Dermis microvascular lymphatic vessel endothelial cell (primary cell): Measurements from ENCODE around the gene CAMTA1. TPM values are rescaled to one million over a fixed set of nuclear protein-coding genes. Genes with fewer than 3 reads are reported as not detected.

Experiments used
- DNase-seq, 2 donors: peaks; one replicate each; pipeline versions ENCODE4 v3.0.0 to v3.0.0-alpha.2; 2010; ENCODE audit warnings: low read depth in 2 of 2
- total RNA-seq: library from RNA; depleted of rRNA; stranded (reverse); fragments of >200 nt; gene quantifications from 2 replicates; pipeline ENCODE4 v1.2.1, GENCODE V29; 2014

Gene CAMTA1
- total RNA-seq, 1 donor from 2014 or later = 33.9 TPM

GRCh38 chr1:7489586-7489985, 704.3 kb downstream of the CAMTA1 start:
- no peak for DNase-seq

DNA sequence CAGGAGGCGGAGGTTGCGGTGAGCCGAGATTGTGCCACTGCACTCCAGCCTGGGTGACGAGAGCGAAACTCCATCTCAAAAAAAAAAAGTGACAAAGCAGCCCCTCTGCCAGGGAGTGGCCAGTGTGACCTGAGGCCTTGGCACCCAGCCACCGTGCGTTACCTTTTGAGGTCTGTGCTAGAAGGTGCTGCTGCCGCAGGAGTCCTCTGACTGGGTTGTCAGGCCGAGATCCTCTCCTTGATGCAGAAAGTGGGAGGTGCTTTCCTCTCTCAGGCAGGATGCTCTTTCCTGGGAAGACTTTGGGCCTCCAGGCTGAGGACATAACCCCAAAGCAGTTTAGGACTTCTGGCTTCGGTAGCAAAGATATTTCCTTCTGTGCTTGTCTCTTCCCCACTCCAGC, 705.3 kb downstream of the CAMTA1 start:
- no peak for DNase-seq

GRCh38 chr1:7491109-7491817, 706.0 kb downstream of the CAMTA1 start:
- peak; percentile 52 to 76 for DNase-seq

GRCh38 chr1:7491818-7492173, 706.5 kb downstream of the CAMTA1 start:
- DNase-seq = no peak

GRCh38 chr1:7493711-7494454, 708.6 kb downstream of the CAMTA1 start:
- DNase-seq = no peak

DNA sequence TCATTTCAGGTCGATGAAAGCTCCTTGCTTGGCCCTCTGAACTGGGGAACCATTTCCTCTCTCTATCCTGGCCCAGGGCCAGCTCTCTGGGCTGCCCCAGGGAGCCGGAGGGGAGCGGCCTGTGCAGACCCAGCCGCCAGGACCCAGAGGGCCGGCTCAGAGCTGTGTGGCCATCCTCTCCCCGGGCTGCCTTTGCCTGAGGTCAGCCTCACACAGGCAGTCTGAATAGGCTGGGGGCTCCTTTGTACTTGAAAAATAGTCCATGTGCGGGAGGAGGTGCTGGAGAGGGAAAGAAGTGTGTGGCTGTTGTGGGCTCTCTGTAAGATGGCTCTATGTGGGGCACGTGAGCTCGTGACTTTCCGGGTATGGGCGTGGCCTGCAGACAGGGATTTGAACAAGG, 710.7 kb downstream of the CAMTA1 start:
- DNase-seq = no peak

- DNase-seq = no peak
These were observed 711.9 kb downstream of the CAMTA1 start for GRCh38 chr1:7497107-7497637.

DNA sequence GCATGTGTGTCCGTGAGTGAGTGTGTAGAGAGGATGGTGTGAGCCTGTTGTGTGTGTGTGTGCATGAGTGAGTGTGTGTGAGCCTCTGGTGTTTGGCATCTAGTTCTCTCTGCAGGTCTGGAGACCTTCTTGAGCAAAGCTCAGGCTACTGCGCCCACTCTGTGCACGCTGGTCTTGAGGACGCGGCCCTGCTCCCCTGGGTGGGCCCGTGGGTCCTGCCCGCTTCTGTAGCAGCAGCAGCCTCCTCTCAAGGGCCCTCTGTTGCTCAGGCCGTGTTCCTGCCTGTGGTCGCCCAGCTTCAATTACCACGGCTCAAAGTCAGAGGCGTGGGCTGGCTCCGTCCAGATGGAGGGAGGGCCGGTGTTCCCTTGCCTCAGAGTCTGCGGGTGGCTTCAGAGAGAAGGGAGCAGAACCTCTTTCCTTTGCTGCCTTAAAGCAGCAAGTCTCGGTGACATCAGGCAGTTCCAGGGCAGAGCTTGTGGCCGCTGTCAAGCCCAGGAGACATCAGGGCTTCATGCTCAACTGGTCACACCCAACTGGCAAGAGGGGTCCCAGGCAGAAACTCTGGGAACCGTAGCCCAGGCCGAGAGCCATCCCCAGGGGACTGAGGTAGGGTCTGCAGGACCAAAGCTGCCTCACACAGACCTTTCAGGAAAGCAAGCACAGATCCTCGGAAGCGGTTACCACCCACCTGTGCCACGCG, 715.3 kb downstream of the CAMTA1 start:
- DNase-seq = no peak

DNA sequence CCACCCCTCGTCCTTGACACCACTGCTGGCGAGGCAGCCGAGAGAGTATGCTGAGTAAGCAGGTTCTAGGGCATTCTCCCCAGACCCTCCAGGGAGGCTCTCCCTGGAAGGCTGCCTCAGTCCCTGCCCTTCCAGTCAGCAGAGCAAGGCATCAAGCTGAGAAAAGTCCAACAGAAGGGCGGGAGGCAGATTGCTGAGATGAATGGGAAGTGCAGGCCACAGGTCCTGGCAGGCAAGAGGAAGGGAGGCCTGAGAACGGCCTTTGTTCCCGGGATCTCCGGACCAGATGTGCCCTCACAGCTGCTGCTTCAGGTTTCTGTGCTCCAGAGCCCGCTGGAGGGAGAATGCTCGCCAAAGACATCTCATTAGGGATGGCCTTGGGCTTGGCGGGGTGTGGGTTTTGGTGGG, 715.8 kb downstream of the CAMTA1 start:
- DNase-seq = no peak

- DNase-seq = no peak
These were observed 716.7 kb downstream of the CAMTA1 start for GRCh38 chr1:7501723-7502603.

GRCh38 chr1:7503691-7504437, 718.6 kb downstream of the CAMTA1 start:
- DNase-seq = no peak

DNA sequence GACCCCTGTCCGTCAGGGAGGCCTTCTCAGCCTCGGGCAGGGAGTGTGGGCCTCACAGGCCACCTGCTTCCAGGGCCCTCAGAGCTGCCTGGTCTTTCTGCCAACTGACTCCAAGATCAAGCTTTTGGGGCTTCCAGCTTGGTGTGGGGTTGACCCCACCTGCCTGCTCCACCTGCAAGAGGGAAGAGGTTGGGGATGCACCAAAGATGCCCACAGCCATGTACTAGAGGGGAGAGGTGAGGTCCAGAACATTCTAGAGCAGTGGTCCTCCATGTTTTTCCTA, 719.1 kb downstream of the CAMTA1 start:
- DNase-seq = no peak

DNA sequence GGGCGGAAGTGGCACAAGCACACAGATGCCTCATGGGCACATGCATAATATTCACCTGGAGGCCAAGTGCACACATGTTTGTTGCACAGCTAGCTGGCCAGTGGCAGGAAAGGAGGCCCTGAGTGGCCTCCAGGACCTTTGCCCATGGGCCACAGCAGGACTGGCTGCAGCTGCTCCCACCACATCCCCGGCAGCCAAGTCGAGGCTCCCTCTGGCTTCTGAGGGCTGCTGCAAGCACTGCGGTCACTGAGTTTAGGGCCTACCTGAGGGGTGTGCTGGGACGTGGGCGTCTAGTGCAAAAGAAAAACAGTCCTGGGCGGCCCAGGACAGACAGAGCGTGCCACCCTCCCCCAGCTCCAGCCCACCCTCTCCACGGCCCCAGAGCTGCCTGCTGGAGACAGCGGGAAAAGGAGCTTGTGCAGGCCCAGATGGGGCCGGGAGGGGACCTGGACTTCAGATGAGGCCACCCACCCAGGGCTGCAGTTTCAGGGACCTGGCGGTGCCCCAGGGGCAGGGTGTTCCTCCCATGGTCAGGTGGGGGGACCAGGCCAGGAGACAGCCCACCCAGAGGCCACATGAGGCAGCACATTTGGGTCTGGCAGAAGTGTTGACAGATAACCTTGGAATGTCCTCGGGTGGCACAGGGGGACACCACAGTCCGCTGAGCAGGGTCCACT, 720.0 kb downstream of the CAMTA1 start:
- DNase-seq = no peak

- DNase-seq = no peak
These were observed 720.7 kb downstream of the CAMTA1 start for GRCh38 chr1:7505771-7506453.

GRCh38 chr1:7506454-7507284, 721.4 kb downstream of the CAMTA1 start:
- no peak for DNase-seq

DNA sequence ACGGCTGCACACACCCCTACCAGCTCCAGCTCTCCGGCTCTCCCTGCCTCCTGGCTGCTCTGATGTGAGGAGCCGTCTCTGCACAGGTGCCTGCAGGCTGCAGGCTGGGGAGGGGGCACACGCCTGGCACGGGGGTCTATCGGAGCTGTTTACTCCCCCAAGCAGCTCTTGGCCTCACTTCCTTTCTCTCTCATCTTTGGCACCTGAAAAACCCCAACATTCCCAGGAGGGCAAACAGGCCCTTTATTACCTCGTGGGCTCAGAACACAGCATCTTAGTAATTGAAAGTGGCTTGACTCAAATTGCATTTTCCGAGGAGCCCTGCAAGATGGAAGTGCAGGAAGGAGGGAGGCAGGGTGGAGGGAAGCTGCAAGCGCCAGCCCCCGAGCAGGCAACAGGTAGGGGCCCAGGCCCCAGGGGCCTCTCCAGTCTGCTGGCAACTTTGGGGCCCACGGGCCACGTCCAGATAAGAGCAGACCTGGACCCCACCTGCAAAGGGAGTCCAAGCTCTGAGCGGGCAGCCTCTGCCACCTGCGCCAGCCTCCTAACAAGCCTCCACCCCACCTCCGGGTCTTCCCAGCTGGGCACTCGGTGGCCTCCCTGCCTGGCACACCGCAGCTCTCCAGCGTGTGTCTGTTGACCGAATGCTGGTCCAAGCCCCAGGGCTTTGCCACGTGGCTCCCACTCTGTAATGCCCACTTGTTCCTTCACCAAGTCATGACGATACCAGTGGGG, 722.2 kb downstream of the CAMTA1 start:
- no peak for DNase-seq

- DNase-seq = no peak
These were observed 723.0 kb downstream of the CAMTA1 start for GRCh38 chr1:7508052-7508933.
